HepG2 (cell line): ENCODE measurements around the gene PCIF1. TPM values are rescaled to one million over a fixed set of nuclear protein-coding genes. Genes with fewer than 3 reads are reported as not detected.

Experiments used
- ARNTL ChIP-seq: sonication (generic); formaldehyde crosslinking; IDR thresholded peaks from 2 replicates; pipeline ENCODE4 v1.4.0; 2020; ENCODE audit warnings: mild to moderate bottlenecking, missing genetic modification reagents
- BCL3 ChIP-seq: sonication (generic); formaldehyde crosslinking; IDR thresholded peaks from 2 replicates; pipeline ENCODE4 v1.5.1; 2020; ENCODE audit warnings: mild to moderate bottlenecking, missing genetic modification reagents, moderate library complexity
- GPBP1L1 ChIP-seq: sonication (generic); formaldehyde crosslinking; IDR thresholded peaks from 2 replicates; pipeline ENCODE4 v1.5.0; 2020; ENCODE audit warnings: mild to moderate bottlenecking, missing genetic modification reagents
- HNRNPH1 ChIP-seq: fragments of 200-400 bp; formaldehyde crosslinking; optimal IDR thresholded peaks from 2 replicates; pipeline ENCODE3; 2017; ENCODE audit warnings: mild to moderate bottlenecking, low read depth, low read length
- MLX ChIP-seq: IDR thresholded peaks from 2 replicates; pipeline ENCODE4 v1.6.1; 2016
- NPAS2 ChIP-seq: sonication (generic); formaldehyde crosslinking; IDR thresholded peaks from 2 replicates; pipeline ENCODE4 v1.8.0; 2022; ENCODE audit warnings: mild to moderate bottlenecking, missing genetic modification reagents, borderline replicate concordance
- PAWR ChIP-seq: sonication (generic); formaldehyde crosslinking; IDR thresholded peaks from 2 replicates; pipeline ENCODE4 v1.4.0; 2020; ENCODE audit warnings: missing genetic modification reagents, mild to moderate bottlenecking, borderline replicate concordance
- PHB2 ChIP-seq: fragments of 450-650 bp; IDR thresholded peaks from 2 replicates; pipeline ENCODE4 v1.6.1; 2018; ENCODE audit not compliant: partially characterized antibody
- REXO4 ChIP-seq: sonication (generic); formaldehyde crosslinking; IDR thresholded peaks from 2 replicates; pipeline ENCODE4 v1.8.0; 2022; ENCODE audit warnings: missing genetic modification reagents, mild to moderate bottlenecking, borderline replicate concordance
- TEAD3 ChIP-seq: optimal IDR thresholded peaks from 2 replicates; pipeline ENCODE3; 2016; ENCODE audit warnings: borderline replicate concordance
- TERF1 ChIP-seq: sonication (generic); formaldehyde crosslinking; IDR thresholded peaks from 2 replicates; pipeline ENCODE4 v1.8.0; 2022; ENCODE audit warnings: mild to moderate bottlenecking, missing genetic modification reagents, moderate library complexity
- ZFP36 ChIP-seq: fragments of 150-350 bp; IDR thresholded peaks from 2 replicates; pipeline ENCODE4 v1.6.1; 2018; ENCODE audit warnings: borderline replicate concordance, low read length, low read depth; ENCODE audit not compliant: partially characterized antibody
- ZGPAT ChIP-seq: IDR thresholded peaks from 2 replicates; pipeline ENCODE4 v1.6.1; 2016; ENCODE audit warnings: mild to moderate bottlenecking
- ZMYM2 ChIP-seq: sonication (generic); formaldehyde crosslinking; IDR thresholded peaks from 2 replicates; pipeline ENCODE4 v1.8.0; 2022; ENCODE audit warnings: mild to moderate bottlenecking, missing genetic modification reagents
- ZNF34 ChIP-seq: sonication (generic); formaldehyde crosslinking; IDR thresholded peaks from 2 replicates; pipeline ENCODE4 v1.4.0; 2020; ENCODE audit warnings: mild to moderate bottlenecking, missing genetic modification reagents, borderline replicate concordance
- ZNF563 ChIP-seq: sonication (generic); formaldehyde crosslinking; IDR thresholded peaks from 2 replicates; pipeline ENCODE4 v1.8.0; 2022; ENCODE audit warnings: mild to moderate bottlenecking, moderate library complexity, missing genetic modification reagents
- ZNF747 ChIP-seq: sonication (generic); formaldehyde crosslinking; IDR thresholded peaks from 2 replicates; pipeline ENCODE4 v1.8.1; 2023; ENCODE audit warnings: missing genetic modification reagents, mild to moderate bottlenecking, borderline replicate concordance
- polyA plus RNA-seq, 8 experiments: library from polyadenylated mRNA; depleted of rRNA in 3 of 8; stranded (reverse) in 7 of 8; unstranded in 1 of 8; fragments of >200 nt; fragmentation: Illumina TruSeq in 4 of 8; extraction: Trizol in 4 of 8; gene quantifications; 2 replicates each; pipeline versions ENCODE4 v1.2.1 to v1.2.3, GENCODE V29; 2011 to 2016; ENCODE audit warnings: low read depth in 4 of 8, missing spikeins in 1 of 8, mixed read lengths in 1 of 8; ENCODE audit not compliant: insufficient read depth in 1 of 8
- total RNA-seq, 5 experiments: library from RNA; depleted of rRNA; stranded (reverse); fragments of >200 nt; fragmentation: Illumina TruSeq; extraction: Trizol; gene quantifications; 2 replicates each; pipeline ENCODE4 v1.2.3, GENCODE V29; 2016; ENCODE audit warnings: low read depth in 1 of 5

Gene PCIF1
- total and polyA plus RNA-seq, 2 of the 13 experiments (the other 11 are each of a cell fraction or from before 2014, with no cell fraction given) = 20.9 to 24.4 TPM

- TF ChIP-seq ZNF563 (CRISPR knock-in tag) = peak; percentile 98
- TF ChIP-seq ZFP36 = no peak
- TF ChIP-seq ZNF747 (CRISPR knock-in tag) = peak; percentile 95; the same call in 1 of the 2 replicates
- TF ChIP-seq MLX (CRISPR knock-in tag) = peak; percentile 54; the same call in 1 of the 2 replicates
- TF ChIP-seq ARNTL (CRISPR knock-in tag) = peak; percentile 54
- TF ChIP-seq TERF1 = no peak
- no peak for TF ChIP-seq NPAS2 (CRISPR knock-in tag)
- TF ChIP-seq REXO4 (CRISPR knock-in tag) = no peak
- no peak for TF ChIP-seq GPBP1L1 (CRISPR knock-in tag)
- TF ChIP-seq TEAD3 (CRISPR knock-in tag) = peak; percentile 66
- no peak for TF ChIP-seq PHB2
- TF ChIP-seq ZNF34 (CRISPR knock-in tag) = peak; percentile 71; the same call in 1 of the 2 replicates
- TF ChIP-seq BCL3 (CRISPR knock-in tag) = peak; percentile 87
- no peak for TF ChIP-seq HNRNPH1
- no peak for TF ChIP-seq ZMYM2 (CRISPR knock-in tag)
- no peak for TF ChIP-seq PAWR (CRISPR knock-in tag)
- peak; percentile 95 for TF ChIP-seq ZGPAT
These were observed at the start of gene PCIF1 (continued) for GRCh38 chr20:45934586-45935415.
